ENCODE data around the gene LMBR1. TPM values are rescaled to one million over a fixed set of nuclear protein-coding genes. Genes with fewer than 3 reads are reported as not detected.

Gene LMBR1
- total RNA-seq, 1 donor from 2014 or later = 37.3 TPM

DNA sequence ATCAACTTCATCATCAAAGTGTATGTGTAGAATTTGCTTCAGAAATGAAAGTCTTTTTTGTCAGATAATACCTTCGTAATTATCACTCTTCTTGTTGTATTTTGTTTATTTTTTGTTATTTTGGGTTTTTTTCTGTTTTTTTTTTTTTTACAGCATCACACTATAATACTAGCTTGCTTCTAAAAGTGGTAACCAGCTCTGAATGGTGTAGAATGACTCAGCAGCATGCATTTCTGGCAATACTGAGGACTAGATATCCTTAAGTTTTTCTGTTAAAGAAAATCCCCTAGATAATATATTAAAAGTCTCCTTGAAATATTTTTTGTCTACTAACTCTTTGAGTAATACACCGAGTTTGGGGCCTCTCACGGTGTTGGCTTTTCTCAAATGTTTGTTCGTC, 109.1 kb downstream of the LMBR1 start:
- Mint-ChIP-seq H3K9me3 (ENCODE audit: low read depth) (no peaks in the 10 kb centered on the region), H3K4me3 (ENCODE audit: unreplicated experiment) (no peak overlapping the region), H3K27me3 (ENCODE audit: low read depth) (no peaks in the 10 kb centered on the region), H3K36me3 (ENCODE audit: low read depth) (no peaks in the 10 kb centered on the region), H3K4me1 (ENCODE audit: low read depth) (peaks cover 8% of the 10 kb centered on the region), H3K27ac (ENCODE audit: unreplicated experiment) (no peak overlapping the region)
- no peak for DNase-seq (ENCODE audit: low spot score)
- TF ChIP-seq, protein P1, sequence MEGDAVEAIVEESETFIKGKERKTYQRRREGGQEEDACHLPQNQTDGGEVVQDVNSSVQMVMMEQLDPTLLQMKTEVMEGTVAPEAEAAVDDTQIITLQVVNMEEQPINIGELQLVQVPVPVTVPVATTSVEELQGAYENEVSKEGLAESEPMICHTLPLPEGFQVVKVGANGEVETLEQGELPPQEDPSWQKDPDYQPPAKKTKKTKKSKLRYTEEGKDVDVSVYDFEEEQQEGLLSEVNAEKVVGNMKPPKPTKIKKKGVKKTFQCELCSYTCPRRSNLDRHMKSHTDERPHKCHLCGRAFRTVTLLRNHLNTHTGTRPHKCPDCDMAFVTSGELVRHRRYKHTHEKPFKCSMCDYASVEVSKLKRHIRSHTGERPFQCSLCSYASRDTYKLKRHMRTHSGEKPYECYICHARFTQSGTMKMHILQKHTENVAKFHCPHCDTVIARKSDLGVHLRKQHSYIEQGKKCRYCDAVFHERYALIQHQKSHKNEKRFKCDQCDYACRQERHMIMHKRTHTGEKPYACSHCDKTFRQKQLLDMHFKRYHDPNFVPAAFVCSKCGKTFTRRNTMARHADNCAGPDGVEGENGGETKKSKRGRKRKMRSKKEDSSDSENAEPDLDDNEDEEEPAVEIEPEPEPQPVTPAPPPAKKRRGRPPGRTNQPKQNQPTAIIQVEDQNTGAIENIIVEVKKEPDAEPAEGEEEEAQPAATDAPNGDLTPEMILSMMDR (IDR thresholded peaks at IDR 0.05) = no peak

DNA sequence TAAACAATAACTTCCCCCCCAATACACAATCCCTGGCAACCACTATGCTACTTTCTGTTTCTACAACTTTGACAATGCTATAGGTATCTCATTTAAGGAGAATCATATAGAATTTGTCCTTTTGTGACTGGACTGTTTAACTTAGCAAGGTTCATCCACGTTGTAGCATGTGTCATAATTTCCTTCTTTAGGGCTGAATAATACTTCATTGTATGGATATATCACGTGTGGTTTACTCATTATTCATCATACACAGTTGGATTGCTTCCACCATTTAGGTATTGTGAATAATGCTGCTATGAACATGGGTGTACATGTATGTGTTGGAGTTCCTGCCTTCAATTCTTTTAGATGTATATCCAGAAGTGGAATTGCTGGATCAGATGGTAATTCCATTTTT, 111.0 kb downstream of the LMBR1 start:
- peaks cover 8% of the 10 kb centered on the region for H3K4me1 Mint-ChIP-seq (ENCODE audit: low read depth)
- H3K27me3 Mint-ChIP-seq (ENCODE audit: low read depth) = no peaks in the 10 kb centered on the region
- no peaks in the 10 kb centered on the region for H3K9me3 Mint-ChIP-seq (ENCODE audit: low read depth)
- peaks cover 5% of the 10 kb centered on the region for H3K36me3 Mint-ChIP-seq (ENCODE audit: low read depth)
- no peak overlapping the region for H3K4me3 Mint-ChIP-seq (ENCODE audit: unreplicated experiment)
- DNase-seq (ENCODE audit: low spot score) = no peak
- TF ChIP-seq, protein P1 (IDR thresholded peaks at IDR 0.05) = no peak
- H3K27ac Mint-ChIP-seq (ENCODE audit: unreplicated experiment) = no peak overlapping the region

DNA sequence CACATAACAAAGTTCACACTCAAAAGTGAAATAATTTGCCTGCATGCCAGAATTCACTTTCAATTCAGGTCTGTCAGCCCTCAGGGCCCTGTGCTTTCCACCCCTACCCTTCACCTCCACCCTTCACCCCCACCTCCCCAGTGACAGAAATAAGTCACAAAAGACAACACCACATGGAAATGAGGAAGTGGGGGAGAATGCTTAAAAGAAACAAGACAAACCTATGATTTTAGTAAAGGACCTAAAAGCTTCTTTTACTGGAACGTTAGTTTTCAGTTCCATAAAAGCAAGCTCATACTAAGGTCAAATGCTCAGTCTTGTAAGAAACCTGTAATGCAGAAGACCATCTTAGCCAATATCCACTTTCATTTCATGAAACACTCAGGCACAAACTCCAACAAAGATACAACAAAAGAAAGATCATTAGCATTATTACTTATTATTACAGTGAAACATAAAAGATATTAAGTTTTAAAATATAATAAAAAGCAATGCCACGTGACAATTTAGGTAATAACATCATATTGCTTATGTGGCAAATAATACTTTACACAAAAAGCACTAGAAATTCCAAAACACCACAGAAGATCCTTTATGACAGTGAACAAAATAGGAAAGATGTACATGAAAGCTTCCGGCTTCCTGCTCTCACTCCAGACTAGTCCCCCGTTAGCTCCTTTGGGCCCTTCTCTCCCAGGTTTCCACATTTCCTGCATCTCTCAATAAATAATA, 112.1 kb downstream of the LMBR1 start:
- TF ChIP-seq, protein P1 (IDR thresholded peaks at IDR 0.05) = no peak
- Mint-ChIP-seq H3K27me3 (ENCODE audit: low read depth) (no peaks in the 10 kb centered on the region), H3K27ac (ENCODE audit: unreplicated experiment) (no peak overlapping the region), H3K9me3 (ENCODE audit: low read depth) (no peaks in the 10 kb centered on the region), H3K36me3 (ENCODE audit: low read depth) (peaks cover 5% of the 10 kb centered on the region), H3K4me1 (ENCODE audit: low read depth) (peaks cover 8% of the 10 kb centered on the region), H3K4me3 (ENCODE audit: unreplicated experiment) (no peak overlapping the region)
- DNase-seq (ENCODE audit: low spot score) = no peak

DNA sequence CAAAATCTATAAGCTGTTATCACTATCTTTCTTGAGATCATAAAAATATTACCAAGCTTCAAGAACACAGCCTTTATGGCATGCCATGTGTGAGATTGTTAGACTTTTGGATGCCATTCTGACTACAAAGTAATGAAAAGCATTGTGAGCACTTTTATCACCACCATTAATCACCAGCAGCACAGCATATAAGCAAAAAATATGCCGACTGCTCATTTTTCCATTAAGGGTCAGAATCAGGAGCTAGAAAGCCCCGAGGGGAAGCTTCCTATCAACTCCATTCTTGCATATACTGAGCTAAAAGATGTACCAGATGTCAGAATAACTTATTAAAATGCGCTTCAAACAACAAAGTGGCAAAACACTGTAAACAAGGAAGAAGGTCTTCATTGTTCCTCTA, 114.3 kb downstream of the LMBR1 start:
- no peaks in the 10 kb centered on the region for H3K9me3 Mint-ChIP-seq (ENCODE audit: low read depth)
- no peaks in the 10 kb centered on the region for H3K27me3 Mint-ChIP-seq (ENCODE audit: low read depth)
- no peak overlapping the region for H3K4me3 Mint-ChIP-seq (ENCODE audit: unreplicated experiment)
- peaks cover 7% of the 10 kb centered on the region for H3K36me3 Mint-ChIP-seq (ENCODE audit: low read depth)
- no peak overlapping the region for H3K27ac Mint-ChIP-seq (ENCODE audit: unreplicated experiment)
- TF ChIP-seq, protein P1 (IDR thresholded peaks at IDR 0.05) = no peak
- no peak for DNase-seq (ENCODE audit: low spot score)
- peaks cover 2% of the 10 kb centered on the region for H3K4me1 Mint-ChIP-seq (ENCODE audit: low read depth)

DNA sequence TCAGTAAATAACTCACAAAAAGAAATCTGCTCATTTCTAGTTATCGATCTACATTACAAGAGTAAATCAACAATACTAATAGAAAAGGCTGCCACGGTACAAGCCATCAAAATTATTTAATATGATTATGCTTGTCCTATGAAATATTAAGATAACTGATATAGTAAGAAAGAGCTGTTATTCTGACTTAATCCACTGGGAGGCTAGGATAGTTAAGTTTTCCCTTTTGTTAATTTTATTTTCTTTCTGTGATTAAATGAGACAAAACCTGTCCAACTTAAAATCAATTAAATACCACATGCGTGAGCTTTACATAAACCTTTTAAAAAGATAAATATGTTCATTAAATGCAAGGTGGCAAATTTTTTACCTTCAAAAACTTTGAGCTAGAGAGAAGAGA, 114.8 kb downstream of the LMBR1 start:
- TF ChIP-seq, protein P1 (IDR thresholded peaks at IDR 0.05) = peak; percentile 63
- Mint-ChIP-seq H3K36me3 (ENCODE audit: low read depth) (peaks cover 7% of the 10 kb centered on the region), H3K4me1 (ENCODE audit: low read depth) (peaks cover 2% of the 10 kb centered on the region), H3K27me3 (ENCODE audit: low read depth) (no peaks in the 10 kb centered on the region), H3K9me3 (ENCODE audit: low read depth) (no peaks in the 10 kb centered on the region), H3K4me3 (ENCODE audit: unreplicated experiment) (no peak overlapping the region), H3K27ac (ENCODE audit: unreplicated experiment) (no peak overlapping the region)
- DNase-seq (ENCODE audit: low spot score) = no peak
